Endodermal cell (in vitro differentiated cells): ENCODE results near the gene ZNF469. TPM values are rescaled to one million over a fixed set of nuclear protein-coding genes. Genes with fewer than 3 reads are reported as not detected.

Source experiments
- DNase-seq: peaks from one replicate; pipeline ENCODE4 v3.0.0-alpha.2; 2017
- H3K27ac ChIP-seq: 2 replicates; pipeline ENCODE4 v1.5.1; 2013; ENCODE audit warnings: mild to moderate bottlenecking, low read depth, low read length, moderate library complexity
- H3K27me3 ChIP-seq: 2 replicates; pipeline ENCODE4 v1.6.1; 2013; ENCODE audit warnings: mild to moderate bottlenecking, low read length, moderate library complexity; ENCODE audit not compliant: insufficient read depth, control insufficient read depth, poor library complexity, severe bottlenecking
- H3K36me3 ChIP-seq: 2 replicates; pipeline ENCODE4 v1.7.0; 2013; ENCODE audit warnings: mild to moderate bottlenecking, low read length, moderate library complexity; ENCODE audit not compliant: control insufficient read depth, insufficient read depth
- H3K4me1 ChIP-seq: one replicate; pipeline ENCODE4 v1.7.0; 2013; ENCODE audit warnings: low read length; ENCODE audit not compliant: control insufficient read depth, insufficient read depth
- H3K4me3 ChIP-seq: 2 replicates; pipeline ENCODE4 v1.5.1; 2013; ENCODE audit warnings: mild to moderate bottlenecking, low read length, moderate library complexity
- H3K9ac ChIP-seq: 2 replicates; pipeline ENCODE4 v1.6.1; 2013; ENCODE audit warnings: mild to moderate bottlenecking, low read length, moderate library complexity; ENCODE audit not compliant: poor library complexity, severe bottlenecking; ENCODE audit errors: extremely low read depth
- H3K9me3 ChIP-seq: 2 replicates; pipeline ENCODE4 v1.6.1; 2013; ENCODE audit warnings: mild to moderate bottlenecking, low read length, moderate library complexity; ENCODE audit not compliant: control insufficient read depth
- H3K27ac Mint-ChIP-seq: 2 replicates; pipeline ENCODE4 v1.8.0; 2020; ENCODE audit warnings: mixed read lengths
- H3K27me3 Mint-ChIP-seq: 2 replicates; pipeline ENCODE4 v1.8.0; 2021; ENCODE audit warnings: mild to moderate bottlenecking, mixed read lengths; ENCODE audit not compliant: insufficient read depth
- H3K36me3 Mint-ChIP-seq: 2 replicates; pipeline ENCODE4 v1.8.0; 2020; ENCODE audit warnings: low read depth, mixed read lengths
- H3K4me1 Mint-ChIP-seq: 2 replicates; pipeline ENCODE4 v1.8.0; 2020; ENCODE audit warnings: mixed read lengths
- H3K4me3 Mint-ChIP-seq: 2 replicates; pipeline ENCODE4 v1.8.0; 2020; ENCODE audit warnings: mild to moderate bottlenecking, moderate library complexity, mixed read lengths
- H3K9me3 Mint-ChIP-seq: 2 replicates; pipeline ENCODE4 v1.8.0; 2020; ENCODE audit warnings: mild to moderate bottlenecking, mixed read lengths
- WGBS, 2 experiments: methylation state at CpG; one replicate each; pipeline versions ENCODE4 v1.1.5 to v1.1.7; 2013; ENCODE audit warnings: missing lambda C conversion rate in 2 of 2, mixed read lengths in 1 of 2; ENCODE audit not compliant: insufficient coverage in 1 of 2, insufficient read length in 1 of 2; 5-methylcytosine and 5-hydroxymethylcytosine counted together
- long read RNA-seq, 4 experiments: library from polyadenylated mRNA in 2 of 4; library from RNA in 1 of 4; library from capped mRNA in 1 of 4; stranded (forward) in 3 of 4; unstranded in 1 of 4; transcript quantifications; one replicate each; pipeline ENCODE4 v2.0.0, GENCODE V29; 2020 to 2021; ENCODE audit warnings: inconsistent platforms in 1 of 4
- polyA plus RNA-seq, 2 experiments: library from polyadenylated mRNA; stranded (reverse); fragments of 50-300 nt; gene quantifications; one replicate each; pipeline ENCODE4 v1.2.3, GENCODE V29; 2013
- total RNA-seq, 2 donors: library from RNA; stranded (reverse); fragmentation: NEBNext Ultra II Directional in 1 of 2; extraction: Animal tissue kit (Norgen Biotek cat#: 25700) in 1 of 2; gene quantifications; 2 replicates in 1 of 2; 3 replicates in 1 of 2; pipeline ENCODE4 v1.2.1, GENCODE V29; 2021
- TF ChIP-seq, protein P1 (sequence below): fragments of 200-600 bp; sonication (generic); conservative IDR thresholded peaks from 2 replicates; pipeline ENCODE4 v1.5.0; 2021; ENCODE audit warnings: antibody characterized with exemption, mild to moderate bottlenecking

The ZNF469 gene, protein sequence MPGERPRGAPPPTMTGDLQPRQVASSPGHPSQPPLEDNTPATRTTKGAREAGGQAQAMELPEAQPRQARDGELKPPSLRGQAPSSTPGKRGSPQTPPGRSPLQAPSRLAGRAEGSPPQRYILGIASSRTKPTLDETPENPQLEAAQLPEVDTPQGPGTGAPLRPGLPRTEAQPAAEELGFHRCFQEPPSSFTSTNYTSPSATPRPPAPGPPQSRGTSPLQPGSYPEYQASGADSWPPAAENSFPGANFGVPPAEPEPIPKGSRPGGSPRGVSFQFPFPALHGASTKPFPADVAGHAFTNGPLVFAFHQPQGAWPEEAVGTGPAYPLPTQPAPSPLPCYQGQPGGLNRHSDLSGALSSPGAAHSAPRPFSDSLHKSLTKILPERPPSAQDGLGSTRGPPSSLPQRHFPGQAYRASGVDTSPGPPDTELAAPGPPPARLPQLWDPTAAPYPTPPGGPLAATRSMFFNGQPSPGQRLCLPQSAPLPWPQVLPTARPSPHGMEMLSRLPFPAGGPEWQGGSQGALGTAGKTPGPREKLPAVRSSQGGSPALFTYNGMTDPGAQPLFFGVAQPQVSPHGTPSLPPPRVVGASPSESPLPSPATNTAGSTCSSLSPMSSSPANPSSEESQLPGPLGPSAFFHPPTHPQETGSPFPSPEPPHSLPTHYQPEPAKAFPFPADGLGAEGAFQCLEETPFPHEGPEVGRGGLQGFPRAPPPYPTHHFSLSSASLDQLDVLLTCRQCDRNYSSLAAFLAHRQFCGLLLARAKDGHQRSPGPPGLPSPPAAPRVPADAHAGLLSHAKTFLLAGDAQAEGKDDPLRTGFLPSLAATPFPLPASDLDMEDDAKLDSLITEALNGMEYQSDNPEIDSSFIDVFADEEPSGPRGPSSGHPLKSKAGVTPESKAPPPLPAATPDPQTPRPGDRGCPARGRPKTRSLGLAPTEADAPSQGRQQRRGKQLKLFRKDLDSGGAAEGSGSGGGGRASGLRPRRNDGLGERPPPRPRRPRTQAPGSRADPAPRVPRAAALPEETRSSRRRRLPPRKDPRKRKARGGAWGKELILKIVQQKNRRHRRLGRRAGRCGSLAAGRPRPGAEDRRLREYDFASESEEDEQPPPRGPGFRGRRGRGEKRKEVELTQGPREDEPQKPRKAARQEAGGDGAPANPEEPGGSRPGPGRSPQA (N-terminal part only)
- total RNA-seq, result 1 to 10 TPM in 1 of 2 donors, under 1 TPM in 1; 0.68 to 4.7 TPM
- 0.53 TPM for polyA plus RNA-seq (2013, experiment 1 of 2)
- 0.46 TPM for polyA plus RNA-seq (2013, experiment 2 of 2)
- long read RNA-seq, experiment 1, result 0 reads
- long read RNA-seq, experiment 2, full-length matches to known transcripts, result 4 of 4 reads
- long read RNA-seq, experiment 2, partial matches to known transcripts, result 0 of 4 reads
- long read RNA-seq, experiment 2, other reads (novel, unspliced or antisense), result 0 of 4 reads
- long read RNA-seq, experiment 3, result 0 reads
- long read RNA-seq, experiment 4, result 0 reads

DNA sequence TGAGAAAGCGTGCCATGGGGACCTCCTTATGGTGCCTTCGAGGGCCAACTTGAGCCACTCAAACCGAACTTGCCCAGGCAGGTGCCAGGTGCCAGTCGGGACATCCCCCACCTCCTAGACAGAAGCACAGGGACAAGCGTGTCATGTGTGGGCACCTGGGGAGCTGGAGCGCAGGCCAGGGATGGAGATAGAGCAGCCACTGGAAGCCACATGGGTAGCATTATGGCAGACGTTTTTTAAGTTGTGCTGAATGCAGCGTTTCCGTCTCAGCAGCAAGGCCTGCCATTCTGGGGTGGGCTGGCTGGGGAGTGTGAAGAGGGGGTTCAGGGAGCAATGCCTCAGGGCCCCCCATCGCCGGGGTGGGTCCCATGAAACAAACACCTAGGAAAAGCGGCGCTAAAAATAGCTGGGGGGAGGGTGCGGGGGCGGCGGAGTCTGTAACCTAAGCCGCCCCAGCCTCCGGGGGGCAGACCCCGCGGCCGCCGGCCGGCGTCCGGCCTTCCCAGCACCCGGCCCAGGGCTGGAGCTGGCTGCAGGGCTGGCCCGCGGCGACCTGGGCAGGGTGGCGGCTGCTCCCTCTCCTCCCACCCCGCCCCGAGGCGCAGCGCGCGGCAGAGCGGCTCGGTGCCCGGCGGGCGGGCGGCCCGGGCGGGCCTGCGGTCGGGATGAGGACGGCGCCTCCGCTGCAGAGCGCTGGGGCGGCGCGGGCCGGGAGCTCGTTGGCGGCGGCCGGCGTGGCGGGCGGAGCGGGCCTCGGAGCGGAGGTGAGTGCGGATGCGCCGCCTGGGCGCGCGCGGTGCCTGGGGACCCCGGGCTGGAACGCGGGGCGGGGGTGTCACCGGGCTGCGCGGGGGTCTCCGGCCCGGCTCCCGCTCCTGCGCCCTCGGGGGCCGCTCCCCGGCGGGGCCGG is at the start of gene ZNF469:
Gene ZNF469 (plus strand): TSS at position 469 of the 910 bp plus-strand sequence. CDS start 44,512 bp downstream, outside the sequence.
- Histone ChIP-seq H3K9ac (no peak within 1 kb of the TSS), H3K27me3 (peaks cover 50% of the 10 kb centered on the region), H3K4me3 (no peak within 1 kb of the TSS), H3K4me1 (no peaks in the 10 kb centered on the region), H3K36me3 (no peaks in the 10 kb centered on the region), H3K9me3 (no peaks in the 10 kb centered on the region), H3K27ac (no peak within 1 kb of the TSS)
- H3K27me3 Mint-ChIP-seq, result peaks cover 27% of the 10 kb centered on the region
- 10 to 63% methylated on average over 10 to 87 of the region's 87 CpGs for WGBS, 2 experiments
- H3K9me3 Mint-ChIP-seq, result no peaks in the 10 kb centered on the region
- H3K4me1 Mint-ChIP-seq, result peaks cover 3% of the 10 kb centered on the region
- peak; percentile 78 for DNase-seq
- TF ChIP-seq, protein P1, sequence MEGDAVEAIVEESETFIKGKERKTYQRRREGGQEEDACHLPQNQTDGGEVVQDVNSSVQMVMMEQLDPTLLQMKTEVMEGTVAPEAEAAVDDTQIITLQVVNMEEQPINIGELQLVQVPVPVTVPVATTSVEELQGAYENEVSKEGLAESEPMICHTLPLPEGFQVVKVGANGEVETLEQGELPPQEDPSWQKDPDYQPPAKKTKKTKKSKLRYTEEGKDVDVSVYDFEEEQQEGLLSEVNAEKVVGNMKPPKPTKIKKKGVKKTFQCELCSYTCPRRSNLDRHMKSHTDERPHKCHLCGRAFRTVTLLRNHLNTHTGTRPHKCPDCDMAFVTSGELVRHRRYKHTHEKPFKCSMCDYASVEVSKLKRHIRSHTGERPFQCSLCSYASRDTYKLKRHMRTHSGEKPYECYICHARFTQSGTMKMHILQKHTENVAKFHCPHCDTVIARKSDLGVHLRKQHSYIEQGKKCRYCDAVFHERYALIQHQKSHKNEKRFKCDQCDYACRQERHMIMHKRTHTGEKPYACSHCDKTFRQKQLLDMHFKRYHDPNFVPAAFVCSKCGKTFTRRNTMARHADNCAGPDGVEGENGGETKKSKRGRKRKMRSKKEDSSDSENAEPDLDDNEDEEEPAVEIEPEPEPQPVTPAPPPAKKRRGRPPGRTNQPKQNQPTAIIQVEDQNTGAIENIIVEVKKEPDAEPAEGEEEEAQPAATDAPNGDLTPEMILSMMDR, result no peak
- H3K36me3 Mint-ChIP-seq, result no peaks in the 10 kb centered on the region
- H3K27ac Mint-ChIP-seq, result no peak within 1 kb of the TSS
- peak within 1 kb of the TSS; percentile 58 for H3K4me3 Mint-ChIP-seq

DNA sequence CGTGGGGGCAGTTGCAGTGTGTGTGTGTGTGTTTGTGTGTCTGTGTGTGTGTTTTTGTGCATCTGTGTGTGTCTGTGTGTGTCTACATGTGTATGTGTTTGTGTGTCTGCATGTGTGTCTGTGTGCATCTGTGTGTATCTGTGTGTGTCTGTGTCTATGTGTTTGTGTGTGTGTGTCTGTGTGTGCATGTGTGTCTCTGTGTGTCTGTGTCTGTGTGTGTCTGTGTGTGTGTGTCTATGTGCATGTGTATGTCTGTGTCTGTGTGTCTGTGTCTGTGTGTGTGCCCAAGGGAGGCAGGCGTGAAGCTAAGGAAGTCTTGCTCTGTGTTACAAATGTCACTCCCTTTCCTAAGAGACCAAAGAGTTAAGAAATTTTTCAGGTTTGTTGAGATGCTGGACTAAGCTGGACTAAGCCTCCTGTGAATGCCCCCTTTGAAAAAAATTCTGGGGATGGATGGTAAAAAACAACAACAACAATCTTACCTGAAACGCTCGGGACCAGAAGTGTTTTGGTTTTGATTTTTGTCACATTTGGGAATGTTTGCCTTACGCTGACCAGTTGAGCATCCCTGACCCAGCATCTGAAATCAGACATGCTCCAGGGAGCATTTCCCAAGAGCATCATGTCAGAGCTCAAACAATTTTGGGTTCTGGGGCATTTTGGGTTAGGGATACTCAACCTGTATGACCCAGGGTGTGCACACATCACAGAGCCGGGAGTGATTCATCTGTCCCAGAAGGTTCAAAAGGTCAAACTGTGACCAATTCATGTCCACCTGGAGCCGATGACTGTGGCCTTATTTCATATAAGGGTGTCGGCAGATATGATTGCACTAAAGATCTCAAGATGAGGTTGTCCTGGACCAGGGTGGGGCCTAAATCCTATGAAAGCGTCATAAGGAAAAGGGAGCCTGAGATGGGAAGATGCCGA is 48.6 kb upstream of the ZNF469 start:
- 86 to 91% methylated on average over 10 of the region's 10 CpGs for WGBS, 2 experiments
- H3K27me3 Mint-ChIP-seq, result no peaks in the 10 kb centered on the region
- Histone ChIP-seq H3K9ac (no peak overlapping the region), H3K27me3 (no peaks in the 10 kb centered on the region), H3K9me3 (no peaks in the 10 kb centered on the region), H3K4me1 (no peaks in the 10 kb centered on the region), H3K36me3 (no peaks in the 10 kb centered on the region), H3K4me3 (no peak overlapping the region), H3K27ac (no peak overlapping the region)
- no peaks in the 10 kb centered on the region for H3K4me1 Mint-ChIP-seq
- no peaks in the 10 kb centered on the region for H3K36me3 Mint-ChIP-seq
- H3K9me3 Mint-ChIP-seq, result peaks cover 17% of the 10 kb centered on the region
- H3K27ac Mint-ChIP-seq, result no peak overlapping the region
- TF ChIP-seq, protein P1, result no peak
- H3K4me3 Mint-ChIP-seq, result no peak overlapping the region
- no peak for DNase-seq
